Measurements from ENCODE around the gene ASTN2.

The ASTN2 gene

DNA sequence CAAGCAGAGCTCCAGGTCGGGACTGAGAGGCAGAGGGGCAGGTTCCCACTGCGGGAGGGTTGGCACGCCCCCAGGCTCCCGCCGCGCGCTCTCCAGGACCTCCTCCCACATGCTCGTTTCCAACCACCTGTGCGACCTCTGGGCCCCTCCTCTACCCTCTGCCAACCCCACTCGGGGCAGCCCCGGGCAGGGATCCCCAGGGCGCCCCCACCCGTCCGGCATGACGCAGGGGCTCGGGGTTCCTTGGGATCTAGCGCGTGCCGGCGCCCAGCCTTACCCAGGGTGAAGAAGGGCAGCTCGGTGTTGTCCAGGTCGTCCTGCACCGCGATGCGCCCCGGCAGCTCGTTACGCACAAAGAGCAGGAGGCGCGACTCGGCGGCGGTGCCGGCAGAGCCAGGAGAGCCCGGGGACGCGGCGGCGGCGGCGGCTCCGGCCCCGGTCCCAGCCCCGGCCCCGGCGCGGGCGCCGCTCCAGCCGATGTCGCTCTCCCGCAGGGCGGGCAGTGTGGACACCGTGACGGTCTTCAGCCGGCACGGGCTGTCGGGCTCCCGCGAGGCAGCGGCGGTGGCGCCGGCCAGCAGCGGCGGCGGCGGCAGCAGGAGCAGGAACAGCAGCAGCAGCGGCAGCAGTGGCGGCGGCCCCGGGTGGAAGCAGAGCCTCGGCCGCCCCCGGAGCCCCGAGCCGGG is 494 bp downstream of the ASTN2 start:
- DNase-seq: no peak

DNA sequence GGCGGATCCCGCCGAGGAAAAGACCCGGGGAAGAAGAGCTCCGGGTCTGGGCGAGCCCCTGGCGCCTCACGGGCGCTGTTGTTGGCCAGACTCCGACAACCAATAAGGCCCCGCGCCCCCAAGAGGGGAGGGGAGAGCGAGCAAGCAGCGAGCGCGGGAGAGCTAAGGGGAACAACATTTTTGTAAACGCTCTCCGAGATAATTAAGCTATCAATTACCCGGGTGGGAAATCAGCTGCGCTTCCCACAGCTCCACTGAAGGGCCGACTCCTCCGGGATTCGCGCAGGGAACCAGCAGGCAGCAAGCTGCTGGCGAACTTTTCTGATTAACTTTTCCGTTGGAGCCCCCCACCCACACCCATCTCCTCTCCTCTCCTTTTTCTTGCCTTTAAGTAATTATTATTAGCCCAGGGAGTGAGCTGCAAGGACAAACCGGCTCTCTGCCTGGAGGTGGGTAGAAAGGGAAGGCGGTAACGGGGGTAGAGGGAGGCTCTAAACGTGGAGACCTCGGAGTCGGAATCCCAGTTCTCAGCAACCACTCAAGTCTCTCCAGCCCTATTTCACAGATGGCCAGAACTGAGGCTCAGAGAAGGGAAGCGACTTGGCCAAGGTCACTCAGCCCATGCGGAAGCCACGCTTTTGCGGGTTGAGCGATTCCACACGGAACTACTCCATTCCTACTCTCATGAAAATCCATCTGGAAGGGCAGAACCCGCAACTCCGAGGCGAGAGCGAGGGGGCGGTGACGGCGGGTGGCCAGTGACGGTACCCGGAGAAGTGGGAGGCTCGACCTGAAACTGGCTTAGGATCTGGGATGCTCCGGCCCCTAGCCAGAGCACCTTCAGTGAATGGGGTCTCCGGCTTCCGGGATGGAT is 1.3 kb downstream of the ASTN2 start:
- no peak for DNase-seq

DNA sequence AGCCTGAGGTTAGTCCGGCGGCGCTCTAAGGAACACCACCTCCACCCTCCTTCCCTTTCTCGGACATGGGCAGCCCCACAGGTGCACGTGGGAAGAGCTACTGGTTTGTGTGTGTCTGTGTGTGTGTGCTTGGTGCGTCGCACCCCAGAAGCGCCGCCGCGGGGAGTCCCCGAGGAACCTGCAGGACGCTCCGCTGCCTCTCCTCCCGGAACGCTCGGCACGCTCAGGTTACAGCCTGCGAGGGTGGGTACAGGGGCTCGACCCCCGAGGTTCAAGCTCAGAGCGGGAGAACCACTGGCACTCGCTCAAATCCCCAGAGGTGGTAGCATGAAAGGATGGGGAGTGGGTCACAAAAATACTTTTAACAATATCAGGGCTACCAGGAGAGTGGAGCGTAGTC is 2.0 kb downstream of the ASTN2 start:
- no peak for DNase-seq

DNA sequence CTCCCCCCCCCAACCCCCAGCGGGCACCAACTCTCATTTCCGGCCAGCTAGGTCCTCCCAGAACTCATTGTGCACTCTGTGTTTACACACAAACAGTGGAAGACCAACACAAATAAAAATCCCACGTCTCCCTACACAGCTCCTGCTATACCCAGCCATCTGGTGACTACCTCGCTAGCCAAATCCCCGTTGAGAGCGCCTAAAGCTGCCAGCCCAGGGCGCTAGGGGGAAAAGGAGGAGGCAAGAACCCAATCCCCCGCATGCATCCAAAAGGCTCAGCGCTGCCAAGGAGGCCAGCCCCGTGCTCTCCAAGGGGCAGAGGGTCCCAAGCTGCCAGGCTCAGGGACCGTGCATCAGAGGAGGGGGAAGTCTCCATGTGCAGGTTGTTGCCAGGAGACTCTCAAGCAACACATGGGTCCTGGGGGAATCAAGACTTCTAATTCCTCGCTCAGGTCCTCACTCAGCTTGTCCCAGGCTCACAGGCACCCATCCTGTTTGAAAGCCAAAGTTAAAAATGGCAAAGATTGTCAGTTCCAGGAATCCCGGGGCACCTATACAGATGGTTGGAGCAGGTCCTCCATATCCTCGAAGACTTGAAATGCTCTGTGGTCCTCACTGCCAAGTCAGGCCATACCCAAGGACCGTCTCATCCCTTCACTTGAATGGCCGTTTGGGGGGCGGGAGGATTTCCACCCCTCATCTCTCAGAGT is 2.7 kb downstream of the ASTN2 start:
- DNase-seq: no peak

DNA sequence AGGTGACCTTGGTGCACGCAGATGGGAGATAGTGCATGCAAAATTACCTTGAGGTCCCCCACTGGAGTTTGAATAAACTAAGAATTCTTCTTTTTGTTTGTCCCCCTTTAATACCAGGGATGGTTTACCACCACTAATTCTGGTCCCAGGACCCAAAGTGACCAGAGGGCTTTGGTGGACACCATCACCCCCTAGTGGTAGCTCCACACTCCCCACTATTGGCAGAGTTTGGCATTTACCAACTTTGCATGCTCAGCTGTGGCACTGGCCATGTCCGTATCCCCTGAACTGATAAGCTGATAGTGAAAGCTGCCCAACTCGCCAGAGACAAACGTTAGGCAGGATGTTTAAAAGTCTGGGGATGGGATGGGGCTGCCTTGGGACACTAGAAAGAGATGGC is 3.3 kb downstream of the ASTN2 start:
- no peak for DNase-seq

DNA sequence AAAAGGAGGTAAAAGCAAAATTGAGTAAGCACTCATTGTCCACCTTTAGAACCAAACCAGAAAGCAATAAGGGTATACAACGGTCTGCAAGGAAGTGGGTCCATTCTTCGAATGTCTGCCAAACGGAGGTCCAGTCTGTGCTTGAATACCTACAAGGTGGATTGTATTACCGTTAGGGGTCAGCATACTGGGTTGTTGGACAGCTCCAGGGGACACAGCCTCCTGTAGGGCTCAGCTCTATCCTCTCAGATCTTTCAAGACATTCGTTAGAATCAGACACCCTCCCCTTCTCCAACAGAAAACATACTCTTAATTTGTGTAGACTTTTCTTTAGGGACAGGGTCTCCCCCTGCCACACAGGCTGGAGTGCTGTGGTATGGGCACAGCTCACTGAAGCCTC is 5.5 kb downstream of the ASTN2 start:
- DNase-seq: no peak

DNA sequence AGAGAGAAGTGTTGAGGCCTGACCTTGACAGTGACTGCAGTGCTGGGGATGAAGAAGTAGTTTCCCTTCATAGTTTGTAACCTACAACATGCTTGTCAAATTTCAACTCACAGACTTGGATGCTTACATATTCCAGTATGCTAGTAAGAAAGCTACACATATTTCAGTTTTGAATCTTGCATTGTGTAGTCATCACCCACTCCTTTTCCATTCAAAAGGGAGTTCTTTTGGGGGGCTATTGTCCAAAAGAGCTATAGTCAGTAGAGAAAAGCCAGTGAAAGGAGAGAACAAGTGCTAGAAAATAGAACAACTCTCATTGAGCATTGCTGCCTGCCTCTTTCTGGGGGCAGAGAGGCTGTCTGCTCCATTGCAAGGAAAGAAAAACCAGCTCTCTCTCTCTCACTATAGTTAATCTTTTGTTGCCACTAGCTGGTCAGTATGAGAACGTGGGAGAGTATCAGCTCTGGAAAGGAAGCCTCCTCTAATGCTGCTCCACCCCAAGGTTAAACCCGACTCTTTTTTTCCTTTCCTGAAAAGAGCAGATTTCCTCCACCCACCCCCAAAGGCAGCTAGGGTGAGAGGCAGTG is 7.3 kb downstream of the ASTN2 start:
- DNase-seq: no peak

DNA sequence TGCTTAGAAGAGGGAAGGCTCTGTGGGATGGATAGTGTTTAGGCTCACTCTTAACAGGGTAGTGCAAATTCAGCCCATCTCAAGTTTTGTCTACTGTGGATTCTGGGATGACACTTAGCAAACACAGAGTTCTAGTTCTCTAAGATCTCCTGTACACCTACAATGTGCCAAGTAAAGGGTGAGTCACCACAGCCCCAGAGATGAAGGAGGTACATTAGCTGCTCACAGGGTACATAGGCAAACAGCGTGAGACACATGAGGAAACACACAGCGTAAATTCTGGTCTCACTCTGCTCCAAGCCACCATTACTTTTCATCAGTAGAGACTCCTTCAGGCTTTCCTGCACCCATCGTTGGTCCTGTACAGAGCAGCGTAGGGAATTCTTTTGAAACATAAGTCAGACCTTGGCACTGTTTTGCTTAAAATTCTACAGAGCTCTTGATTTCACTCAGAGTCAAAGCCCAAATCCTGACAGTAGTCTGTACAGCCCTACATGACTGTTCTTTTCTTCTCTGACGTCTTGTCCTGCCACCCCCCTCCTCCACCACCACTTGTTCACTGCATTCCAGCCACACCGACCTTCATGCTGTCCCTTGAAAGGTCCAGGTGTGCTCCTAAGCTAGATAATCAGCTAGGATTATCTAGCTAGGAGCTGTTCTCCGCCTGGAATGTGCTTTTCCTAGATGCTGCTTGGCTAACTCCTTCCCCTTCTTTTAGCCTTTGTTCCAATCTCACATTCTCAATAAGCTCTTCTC is 8.7 kb downstream of the ASTN2 start:
- no peak for DNase-seq

DNA sequence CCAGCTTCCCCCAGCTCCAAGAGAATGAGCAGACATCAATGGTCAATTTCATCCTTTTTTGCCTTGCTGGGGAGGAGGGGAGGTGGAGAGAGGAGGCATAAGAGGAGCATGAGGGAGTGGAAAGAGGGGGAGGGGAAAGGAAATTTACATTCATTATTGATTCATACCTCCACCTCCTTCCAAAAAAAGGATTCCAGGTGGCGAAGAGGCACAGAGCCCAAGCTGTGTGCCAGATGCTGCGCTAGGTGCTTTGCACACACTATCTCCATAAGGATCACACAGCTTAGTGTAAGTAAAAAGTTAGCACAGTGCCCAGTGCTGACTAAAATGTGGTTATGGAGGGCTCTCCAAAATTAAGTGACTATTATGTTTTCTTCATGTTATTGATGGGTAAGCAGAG is 11.0 kb downstream of the ASTN2 start:
- DNase-seq: no peak

DNA sequence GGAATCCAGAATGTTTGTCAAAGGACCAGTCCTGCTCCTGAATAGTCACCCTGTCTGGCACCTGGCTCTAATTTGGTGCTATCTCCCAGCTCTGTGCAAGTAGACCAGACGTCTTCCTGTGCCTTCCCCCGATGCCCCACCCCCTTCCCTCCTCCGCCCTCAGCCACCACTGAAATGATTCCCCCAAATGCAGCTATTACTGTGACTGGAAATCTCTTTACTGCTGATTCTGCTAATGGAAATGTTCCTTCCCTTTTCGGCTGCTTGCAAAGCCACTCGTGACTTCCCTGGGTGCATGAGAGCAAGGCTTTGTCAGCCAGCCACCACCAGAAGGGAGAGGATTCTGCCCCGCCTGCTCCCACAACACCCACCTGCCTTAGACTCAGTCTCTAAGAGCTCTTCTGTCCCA is 11.4 kb downstream of the ASTN2 start:
- no peak for DNase-seq

DNA sequence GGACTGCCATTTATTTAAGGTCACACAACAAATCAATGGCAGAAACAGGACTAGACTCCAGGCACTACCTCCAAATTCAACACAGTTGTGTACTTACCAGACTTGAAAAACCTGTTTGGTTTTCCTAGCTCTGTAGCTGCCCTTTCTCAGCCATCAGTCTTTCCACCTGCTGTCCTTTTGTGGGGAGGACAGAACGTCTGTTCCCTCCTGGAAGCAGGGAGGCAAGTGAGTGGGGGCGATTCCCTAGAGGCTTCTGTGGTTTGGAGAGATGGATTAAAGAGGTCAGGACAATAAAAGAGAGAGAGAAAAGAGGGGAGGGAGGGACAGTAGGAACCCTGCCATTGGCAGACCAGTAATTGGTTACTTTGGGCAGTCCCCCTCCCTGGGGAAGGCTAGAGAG is 14.7 kb downstream of the ASTN2 start:
- DNase-seq: no peak

DNA sequence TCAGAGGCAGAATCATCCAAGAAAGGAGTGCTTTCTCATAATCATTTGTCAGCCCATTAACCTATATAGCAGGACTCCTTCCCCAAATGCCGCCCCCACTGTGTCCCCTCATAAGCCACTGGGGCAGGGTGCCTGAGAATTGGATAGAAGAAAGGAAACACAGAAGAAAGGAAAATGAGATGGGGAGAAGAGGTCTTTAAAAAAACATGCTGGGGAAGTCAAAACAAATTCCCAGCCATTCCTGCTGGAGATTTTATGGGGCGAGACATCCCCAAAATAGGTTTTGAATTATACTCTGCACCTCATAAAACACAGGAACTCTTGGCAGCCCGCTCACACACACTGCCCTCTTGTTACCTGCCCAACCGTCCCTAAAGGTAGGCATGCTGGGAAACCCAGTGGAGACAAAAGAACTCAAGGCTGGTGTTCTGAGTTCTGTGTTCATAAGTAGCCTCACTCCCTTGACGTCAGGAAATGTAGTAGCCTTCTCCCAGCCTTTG is 19.7 kb downstream of the ASTN2 start:
- no peak for DNase-seq

DNA sequence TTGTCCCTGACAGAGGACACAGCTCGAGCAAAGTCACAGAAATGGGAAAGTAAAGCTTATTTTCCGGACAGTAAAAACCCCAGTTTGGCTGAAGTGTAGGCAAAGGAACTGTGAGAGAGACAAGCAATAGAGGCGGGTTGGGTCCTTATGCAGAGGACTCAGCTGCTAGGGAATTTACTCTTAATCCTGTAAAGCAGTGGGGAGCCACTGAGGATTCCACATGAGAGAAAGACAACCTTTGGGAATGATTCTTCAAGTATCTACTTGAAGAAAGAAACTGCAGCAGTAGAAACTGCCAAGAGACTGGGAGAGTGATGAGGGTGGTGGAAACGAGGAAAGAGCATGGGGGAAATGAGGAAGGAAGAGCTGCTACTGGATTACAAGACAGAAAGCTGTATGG is 20.2 kb downstream of the ASTN2 start:
- no peak for DNase-seq

DNA sequence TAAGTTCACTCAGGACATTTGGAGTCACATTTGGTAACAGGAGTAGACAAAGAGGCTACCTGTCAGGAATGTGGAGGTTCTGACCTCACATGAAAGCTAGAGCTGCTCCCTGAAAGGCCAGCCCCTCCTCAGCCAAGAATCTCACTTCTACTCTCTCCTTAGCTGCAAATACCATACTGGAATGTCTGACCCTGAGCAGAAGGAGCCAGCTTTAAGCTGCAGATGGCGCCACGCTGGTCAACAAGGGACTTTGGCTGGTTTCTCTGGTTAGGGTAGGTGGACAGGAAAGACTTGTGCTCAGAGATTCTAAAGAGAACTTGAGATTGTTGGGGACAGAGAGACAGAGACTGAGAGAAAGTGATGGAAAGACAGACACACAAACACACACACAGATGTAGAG is 21.9 kb downstream of the ASTN2 start:
- no peak for DNase-seq

DNA sequence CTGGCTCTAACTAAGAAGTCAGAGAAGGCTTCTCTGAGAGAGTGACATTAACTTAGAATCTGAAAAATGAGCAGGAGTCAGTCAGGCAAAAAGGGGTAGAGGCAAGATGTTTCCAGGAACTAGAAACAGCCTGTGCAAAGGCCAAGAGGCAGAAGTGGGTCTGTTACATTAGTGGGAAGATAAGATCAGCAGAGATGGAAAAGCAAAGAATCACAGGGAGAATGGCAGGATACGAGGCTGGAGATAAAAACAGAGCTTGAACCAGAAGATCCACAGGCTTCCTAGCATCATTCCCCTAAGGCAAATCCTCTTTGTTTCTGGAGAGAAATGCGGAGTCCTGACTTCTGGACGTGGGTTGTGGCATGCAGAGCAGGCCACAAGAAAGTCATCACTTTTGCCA is 27.4 kb downstream of the ASTN2 start:
- no peak for DNase-seq

DNA sequence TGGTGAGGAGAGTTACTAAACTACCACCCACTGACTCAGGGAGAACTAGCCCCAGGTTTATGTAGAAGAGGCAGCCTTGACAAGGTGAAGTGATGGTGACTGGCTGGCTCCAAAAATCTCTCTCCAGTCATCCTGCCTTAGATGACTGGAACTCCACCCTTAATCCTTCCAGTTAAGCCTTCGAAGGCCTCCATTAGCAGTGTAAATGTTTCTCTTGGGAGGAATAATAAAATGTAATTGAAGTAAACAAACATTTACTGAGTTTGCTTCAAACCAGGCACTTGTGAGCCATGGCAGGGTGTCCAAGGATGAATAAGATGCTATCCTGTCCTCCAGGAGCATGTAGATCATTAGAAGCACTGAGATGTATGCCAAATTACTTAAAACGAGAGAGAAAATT is 35.5 kb downstream of the ASTN2 start:
- DNase-seq: no peak

DNA sequence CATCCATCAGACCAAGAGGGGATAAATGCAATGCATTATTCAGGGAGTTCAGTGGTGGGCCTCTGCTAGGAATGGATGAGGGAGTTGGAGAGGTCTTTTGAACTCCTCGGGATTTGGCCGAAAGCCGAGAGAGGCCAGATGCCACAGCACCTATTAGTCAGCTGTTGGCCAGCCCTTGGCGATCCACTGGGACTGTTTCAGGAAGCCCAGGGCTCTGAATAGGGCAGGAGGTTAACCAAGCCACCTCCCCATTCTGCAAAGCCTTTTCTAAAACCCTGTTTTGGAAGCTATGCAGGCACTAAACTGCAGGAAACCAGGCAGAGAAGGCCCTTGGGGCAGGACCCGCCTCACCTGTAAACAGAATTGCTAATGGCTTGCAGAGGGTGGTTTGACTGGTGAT is 37.8 kb downstream of the ASTN2 start:
- no peak for DNase-seq

DNA sequence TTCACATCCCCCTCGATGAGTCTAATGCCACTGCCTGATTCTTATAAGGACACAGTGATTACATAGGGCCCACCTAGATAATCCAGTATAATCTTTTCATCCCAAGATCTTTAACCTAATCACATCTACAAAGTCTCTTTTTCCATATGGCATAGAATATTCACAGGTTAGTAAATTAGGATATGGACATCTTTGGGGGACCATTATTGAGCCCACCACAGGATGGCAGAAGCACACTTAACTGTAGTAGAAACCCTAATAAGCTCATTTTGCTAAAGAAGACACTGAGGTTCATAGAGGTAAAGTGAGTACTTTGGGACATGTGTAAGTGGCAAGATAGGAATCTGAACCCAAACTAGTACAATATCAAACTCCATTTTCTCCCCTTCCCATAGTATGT is 38.9 kb downstream of the ASTN2 start:
- no peak for DNase-seq

DNA sequence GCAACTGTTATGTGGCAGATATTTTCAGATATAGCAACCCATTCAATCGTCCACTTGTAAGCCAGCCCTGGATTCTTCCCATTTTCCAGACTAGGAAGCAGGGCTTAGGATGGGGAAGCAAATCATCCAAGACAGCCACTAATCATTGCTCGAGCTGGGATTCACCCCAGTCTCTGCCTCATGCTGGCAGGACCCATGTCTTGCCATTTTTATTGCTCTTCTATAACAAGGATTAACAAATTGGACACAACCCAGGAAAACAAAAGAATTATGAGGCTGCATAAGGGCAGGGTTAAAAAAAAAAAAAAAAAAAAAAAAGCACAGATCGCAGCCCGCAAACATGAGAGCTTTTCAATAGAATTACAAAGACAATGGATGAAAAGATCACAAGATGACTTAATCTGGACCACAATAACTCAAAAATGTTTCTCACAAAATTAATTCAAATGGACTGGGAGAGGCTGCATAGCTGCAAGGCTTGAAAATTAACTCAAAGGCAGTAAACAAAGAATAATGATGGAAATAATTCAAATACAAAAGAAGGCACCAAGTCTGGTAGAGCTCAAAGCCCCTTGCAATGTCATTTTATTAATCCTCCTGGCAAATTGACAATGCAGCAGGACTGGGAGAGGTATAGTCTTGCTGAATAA is 40.7 kb downstream of the ASTN2 start:
- no peak for DNase-seq

DNA sequence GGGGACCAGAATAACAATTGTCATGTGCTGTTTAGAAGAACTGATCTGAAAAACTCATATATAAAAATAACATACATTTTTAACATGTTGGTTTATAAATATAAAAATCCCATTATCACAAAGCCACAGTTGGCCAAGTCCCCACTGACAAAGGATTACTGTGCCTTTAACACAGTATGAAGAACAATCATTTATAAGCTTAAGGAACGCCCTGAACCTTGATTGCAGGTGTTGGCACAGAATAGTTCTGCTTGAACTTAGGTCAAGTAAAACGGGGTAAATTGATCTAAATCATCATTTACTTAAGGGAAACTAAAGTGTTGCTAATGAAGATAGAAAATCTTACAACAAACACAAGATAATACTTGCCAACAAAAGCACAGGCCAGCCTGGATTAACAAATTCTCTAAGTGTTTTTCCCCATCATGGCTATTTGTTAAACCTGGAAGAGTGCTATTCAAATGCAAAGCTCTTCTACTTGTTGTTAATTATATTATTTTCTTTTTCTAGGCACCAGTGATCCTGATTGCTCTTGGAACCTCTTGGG is 46.1 kb downstream of the ASTN2 start:
- DNase-seq: no peak

DNA sequence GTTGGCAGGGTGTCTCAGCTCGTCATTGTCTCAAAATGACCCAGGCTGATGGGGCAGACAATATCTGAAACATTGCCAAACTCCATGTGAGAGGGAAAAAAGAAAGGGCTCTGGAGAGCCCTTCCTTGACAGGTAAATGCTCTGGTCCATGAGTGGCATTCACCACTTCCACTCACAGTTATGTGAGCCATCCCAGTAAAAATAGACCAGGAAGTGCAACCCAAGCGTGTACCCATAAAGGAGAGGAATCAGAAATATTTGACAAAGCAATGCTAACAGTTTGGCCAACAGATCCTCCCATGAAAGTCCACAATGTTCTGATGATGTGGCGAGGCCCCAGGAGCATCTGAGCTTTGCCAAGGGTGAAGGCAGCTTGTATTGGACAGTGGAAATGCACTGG is 49.4 kb downstream of the ASTN2 start:
- DNase-seq: no peak

DNA sequence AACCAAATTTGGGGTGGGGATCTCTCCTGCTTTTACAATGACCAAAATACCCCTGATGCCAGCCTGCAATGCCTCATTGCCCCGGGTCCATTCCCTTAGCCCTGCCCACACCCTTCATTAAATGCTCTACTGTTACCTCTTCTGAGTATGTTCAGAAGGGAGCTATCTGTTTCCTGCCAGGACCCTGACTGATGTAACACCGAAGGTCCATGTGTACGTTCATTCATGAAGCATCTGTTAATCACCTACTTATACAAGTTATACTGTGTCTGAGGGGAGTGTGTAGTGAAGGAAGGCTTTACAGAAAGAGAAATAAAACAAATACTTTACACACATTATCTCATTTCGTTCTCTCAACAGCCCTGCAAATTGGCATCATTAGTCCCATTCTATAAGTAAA is 51.9 kb downstream of the ASTN2 start:
- DNase-seq: no peak
